ENCODE measurements around the gene PAXX. TPM values are rescaled to one million over a fixed set of nuclear protein-coding genes. Genes with fewer than 3 reads are reported as not detected.

Gene PAXX, protein sequence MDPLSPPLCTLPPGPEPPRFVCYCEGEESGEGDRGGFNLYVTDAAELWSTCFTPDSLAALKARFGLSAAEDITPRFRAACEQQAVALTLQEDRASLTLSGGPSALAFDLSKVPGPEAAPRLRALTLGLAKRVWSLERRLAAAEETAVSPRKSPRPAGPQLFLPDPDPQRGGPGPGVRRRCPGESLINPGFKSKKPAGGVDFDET
- 16.4 and 21.4 TPM in 2 replicates for total RNA-seq

GRCh38 chr9:136991993-136992818 lies at the start of gene PAXX:
Gene PAXX, plus strand, starts transcription at chr9:136992422. Its CDS starts 22 bp downstream, at chr9:136992444.

GRCh38 chr9:136944519-136945332 lies 47.5 kb upstream of the PAXX start, which contains the start of the genes C8G and FBXW5:
Gene C8G, plus strand, starts transcription at chr9:136945243. Its CDS starts 78 bp downstream, at chr9:136945321.
Gene FBXW5, minus strand, starts transcription at chr9:136944738. Its CDS starts 655 bp downstream, at chr9:136944083.

GRCh38 chr9:136951541-136952320 lies 40.5 kb upstream of the PAXX start, which contains the start of gene LCN12:
Gene LCN12, plus strand, starts transcription at chr9:136952273. Its CDS starts 55 bp downstream, at chr9:136952328.

DNA sequence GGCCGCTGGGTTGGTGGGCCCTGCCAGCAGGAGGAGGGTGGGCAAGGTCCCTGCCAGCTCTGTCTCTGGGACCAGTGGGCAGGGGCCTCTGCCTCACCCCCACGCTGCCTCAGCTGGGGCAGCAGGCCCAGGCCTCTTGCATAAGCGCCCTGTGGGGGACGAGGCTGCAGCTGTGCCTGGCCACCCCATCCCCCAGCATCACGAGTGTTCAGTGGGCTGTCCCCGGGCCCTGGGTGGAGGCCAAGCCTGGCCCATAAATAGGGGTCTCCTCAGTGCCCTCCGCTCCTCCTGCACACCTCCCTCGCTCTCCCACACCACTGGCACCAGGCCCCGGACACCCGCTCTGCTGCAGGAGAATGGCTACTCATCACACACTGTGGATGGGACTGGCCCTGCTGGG lies 15.0 kb upstream of the PAXX start, which contains the start of gene PTGDS:
PTGDS (plus strand) TSS at position 282 of the 400 bp plus-strand sequence; CDS start at position 357, 75 bp downstream.

DNA sequence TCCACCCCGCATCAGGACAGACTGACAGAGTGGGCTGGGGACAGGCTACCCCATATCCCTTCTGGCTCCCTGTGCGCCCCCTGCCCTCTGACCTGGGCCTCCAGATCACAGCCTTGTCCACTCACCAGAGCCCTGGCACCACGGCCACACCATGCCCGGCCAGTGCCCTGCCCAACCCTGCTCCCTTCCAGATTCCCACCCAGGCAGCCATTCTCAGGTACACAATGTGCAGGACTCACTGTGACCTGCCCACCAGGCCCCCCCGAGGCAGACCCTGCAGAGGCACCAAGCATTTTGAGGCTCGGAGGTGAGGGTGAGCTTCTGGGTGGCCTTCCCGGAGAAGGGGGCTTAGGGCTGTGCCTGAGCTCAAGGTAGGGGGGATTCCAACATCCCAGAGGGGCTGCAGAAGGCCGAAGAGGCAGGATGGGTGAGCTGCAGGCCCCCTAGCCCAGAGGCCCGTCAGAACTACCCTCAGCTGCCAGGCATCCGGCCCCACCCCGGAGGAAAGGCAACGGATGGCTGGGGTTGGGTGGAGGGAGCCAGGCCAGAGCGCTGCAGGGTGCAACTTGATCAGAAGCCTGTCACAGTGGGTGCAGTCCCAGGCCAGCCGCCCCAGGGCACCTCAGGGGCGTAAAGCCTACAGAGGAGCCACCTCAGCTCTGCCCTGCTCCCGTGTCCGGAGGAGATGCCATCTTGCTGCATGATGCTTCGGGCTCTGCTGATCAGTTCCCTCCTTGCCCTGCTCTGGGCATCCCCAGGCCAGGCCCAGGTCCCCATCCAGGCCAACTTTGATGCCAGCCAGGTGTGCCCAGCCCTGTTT lies 9.8 kb upstream of the PAXX start, which contains the start of gene LCNL1:
LCNL1 (plus strand) TSS at position 762 of the 820 bp plus-strand sequence. CDS start 594 bp downstream, outside the sequence.

GRCh38 chr9:136996361-136997292 lies 4.4 kb downstream of the PAXX start, which contains the start of gene CLIC3:
Gene CLIC3, minus strand, starts transcription at chr9:136996568. Its CDS starts 25 bp downstream, at chr9:136996543.

GRCh38 chr9:137027369-137028262 lies 35.4 kb downstream of the PAXX start, which contains the start of gene ABCA2:
Gene ABCA2, minus strand, starts transcription at chr9:137028237. Its CDS starts 97 bp downstream, at chr9:137028140.

GRCh38 chr9:137031904-137032640 lies 39.9 kb downstream of the PAXX start, which contains the start of gene FUT7:
Gene FUT7, minus strand, starts transcription at chr9:137032088. Its CDS starts 97 bp downstream, at chr9:137031991.

Other genes with a start within 250 kb of the PAXX start
- gene LCN10, start 249.5 kb upstream of the PAXX start, total RNA-seq = under 0.01 TPM in 1 of 2 replicates, not detected in the other
- not detected in 2 replicates for gene LCN6, start 243.9 kb upstream of the PAXX start, total RNA-seq
- not detected in 2 replicates for gene LCN8, start 234.2 kb upstream of the PAXX start, total RNA-seq
- gene LCN15, start 227.9 kb upstream of the PAXX start, total RNA-seq = under 0.01 TPM in 1 of 2 replicates, not detected in the other
- gene TMEM141, start 201.1 kb upstream of the PAXX start, total RNA-seq = 145 and 153 TPM in 2 replicates
- 0.43 TPM in 1 of 2 replicates, not detected in the other for gene CCDC183, start 196.1 kb upstream of the PAXX start, total RNA-seq
- 46.5 and 65.9 TPM in 2 replicates for gene RABL6, start 184.5 kb upstream of the PAXX start, total RNA-seq
- gene AJM1, start 149.9 kb upstream of the PAXX start, total RNA-seq = 1.1 and 1.7 TPM in 2 replicates
- gene PHPT1, start 143.0 kb upstream of the PAXX start, total RNA-seq = 64.6 and 90.8 TPM in 2 replicates
- gene MAMDC4, start 140.1 kb upstream of the PAXX start, total RNA-seq = 1.1 and 1.9 TPM in 2 replicates
- 188 and 239 TPM in 2 replicates for gene EDF1, start 126.1 kb upstream of the PAXX start, total RNA-seq
- 10.4 and 14.5 TPM in 2 replicates for gene TRAF2, start 105.9 kb upstream of the PAXX start, total RNA-seq
- gene FBXW5, start 47.7 kb upstream of the PAXX start, total RNA-seq = 168 and 235 TPM in 2 replicates
- not detected in 2 replicates for gene C8G, start 47.2 kb upstream of the PAXX start, total RNA-seq
- gene LCN12, start 40.1 kb upstream of the PAXX start, total RNA-seq = 1.2 TPM in 1 of 2 replicates, not detected in the other
- gene PTGDS, start 14.9 kb upstream of the PAXX start, total RNA-seq = not detected in 2 replicates
- gene LCNL1, start 9.4 kb upstream of the PAXX start, total RNA-seq = not detected in 2 replicates
- 4.0 and 4.8 TPM in 2 replicates for gene CLIC3, start 4.1 kb downstream of the PAXX start, total RNA-seq
- gene ABCA2, start 35.8 kb downstream of the PAXX start, total RNA-seq = 9.8 and 13.0 TPM in 2 replicates
- not detected in 2 replicates for gene FUT7, start 39.7 kb downstream of the PAXX start, total RNA-seq
- 8.3 and 9.4 TPM in 2 replicates for gene NPDC1, start 53.8 kb downstream of the PAXX start, total RNA-seq
- gene ENTPD2, start 61.6 kb downstream of the PAXX start, total RNA-seq = 0.21 and 1.7 TPM in 2 replicates
- 1.1 and 4.1 TPM in 2 replicates for gene SAPCD2, start 78.1 kb downstream of the PAXX start, total RNA-seq
- gene UAP1L1, start 85.1 kb downstream of the PAXX start, total RNA-seq = 1.7 and 13.3 TPM in 2 replicates
- 69.9 and 71.4 TPM in 2 replicates for gene MAN1B1, start 94.6 kb downstream of the PAXX start, total RNA-seq
- 76.1 and 80.4 TPM in 2 replicates for gene DPP7, start 122.3 kb downstream of the PAXX start, total RNA-seq
- 0.21 and 0.48 TPM in 2 replicates for gene GRIN1, start 146.7 kb downstream of the PAXX start, total RNA-seq
- gene LRRC26, start 177.6 kb downstream of the PAXX start, total RNA-seq = 0.24 TPM in 1 of 2 replicates, not detected in the other
- gene TMEM210, start 179.6 kb downstream of the PAXX start, total RNA-seq = not detected in 2 replicates
- gene ANAPC2, start 196.1 kb downstream of the PAXX start, total RNA-seq = 8.5 and 9.6 TPM in 2 replicates
- gene SSNA1, start 196.3 kb downstream of the PAXX start, total RNA-seq = 76.3 and 93.3 TPM in 2 replicates
- 4.1 and 6.4 TPM in 2 replicates for gene TPRN, start 208.3 kb downstream of the PAXX start, total RNA-seq
- 34.0 and 66.9 TPM in 2 replicates for gene TMEM203, start 213.2 kb downstream of the PAXX start, total RNA-seq
- 2.7 and 6.2 TPM in 2 replicates for gene NDOR1, start 213.3 kb downstream of the PAXX start, total RNA-seq
- gene RNF208, start 229.8 kb downstream of the PAXX start, total RNA-seq = 0.24 and 0.64 TPM in 2 replicates
- gene CYSRT1, start 232.8 kb downstream of the PAXX start, total RNA-seq = 0.72 and 6.0 TPM in 2 replicates
- gene RNF224, start 235.1 kb downstream of the PAXX start, total RNA-seq = under 0.01 and 0.21 TPM in 2 replicates
- not detected in 2 replicates for gene SLC34A3, start 238.5 kb downstream of the PAXX start, total RNA-seq
- gene TUBB4B, start 248.9 kb downstream of the PAXX start, total RNA-seq = 94.4 and 132 TPM in 2 replicates